HEK293 (cell line): Measurements from ENCODE around the gene RHOF.

ENCODE experiments used
- CTCF ChIP-seq: fragments of 450-650 bp; formaldehyde crosslinking; IDR thresholded peaks from 2 replicates; pipeline ENCODE4 v1.5.1; 2016; ENCODE audit warnings: missing biosample characterization, missing genetic modification characterization
- MEIS1 ChIP-seq: sonication (generic); formaldehyde crosslinking; IDR thresholded peaks from 2 replicates; pipeline ENCODE4 v1.8.1; 2022; ENCODE audit warnings: missing genetic modification reagents, mild to moderate bottlenecking, borderline replicate concordance
- OVOL3 ChIP-seq: fragments of 450-650 bp; formaldehyde crosslinking; IDR thresholded peaks from 2 replicates; pipeline ENCODE4 v1.5.1; 2016; ENCODE audit warnings: missing biosample characterization, missing genetic modification characterization
- PBX3 ChIP-seq: sonication (generic); formaldehyde crosslinking; IDR thresholded peaks from 2 replicates; pipeline ENCODE4 v1.8.1; 2022; ENCODE audit warnings: mild to moderate bottlenecking, moderate library complexity, missing genetic modification reagents
- SALL2 ChIP-seq: fragments of 450-650 bp; formaldehyde crosslinking; IDR thresholded peaks from 2 replicates; pipeline ENCODE4 v1.5.0; 2017; ENCODE audit warnings: missing biosample characterization, mild to moderate bottlenecking, missing genetic modification characterization, borderline replicate concordance
- ZFP69B ChIP-seq: fragments of 450-650 bp; formaldehyde crosslinking; IDR thresholded peaks from 2 replicates; pipeline ENCODE4 v1.5.1; 2016; ENCODE audit warnings: missing biosample characterization, missing genetic modification characterization
- ZNF10 ChIP-seq: fragments of 450-650 bp; formaldehyde crosslinking; IDR thresholded peaks from 2 replicates; pipeline ENCODE4 v1.5.1; 2017; ENCODE audit warnings: missing biosample characterization, missing genetic modification characterization
- ZNF629 ChIP-seq: fragments of 450-650 bp; formaldehyde crosslinking; IDR thresholded peaks from 2 replicates; pipeline ENCODE4 v1.5.1; 2017; ENCODE audit warnings: missing biosample characterization, missing genetic modification characterization
- ZNF776 ChIP-seq: fragments of 450-650 bp; formaldehyde crosslinking; IDR thresholded peaks from 2 replicates; pipeline ENCODE4 v1.5.0; 2017; ENCODE audit warnings: missing biosample characterization, missing genetic modification characterization, borderline replicate concordance
- ZNF830 ChIP-seq: fragments of 450-650 bp; IDR thresholded peaks from 2 replicates; pipeline ENCODE4 v1.5.0; 2018; ENCODE audit warnings: missing biosample characterization, missing genetic modification characterization, low read depth, mild to moderate bottlenecking, moderate library complexity
- TF ChIP-seq, protein P1 (sequence below): fragments of 450-650 bp; formaldehyde crosslinking; IDR thresholded peaks from 2 replicates; pipeline ENCODE4 v1.5.1; 2016; ENCODE audit warnings: missing biosample characterization, missing genetic modification characterization, low read depth
- TF ChIP-seq, protein P2 (sequence below): fragments of 450-650 bp; formaldehyde crosslinking; IDR thresholded peaks from 2 replicates; pipeline ENCODE4 v1.5.1; 2016; ENCODE audit warnings: missing biosample characterization, missing genetic modification characterization

DNA sequence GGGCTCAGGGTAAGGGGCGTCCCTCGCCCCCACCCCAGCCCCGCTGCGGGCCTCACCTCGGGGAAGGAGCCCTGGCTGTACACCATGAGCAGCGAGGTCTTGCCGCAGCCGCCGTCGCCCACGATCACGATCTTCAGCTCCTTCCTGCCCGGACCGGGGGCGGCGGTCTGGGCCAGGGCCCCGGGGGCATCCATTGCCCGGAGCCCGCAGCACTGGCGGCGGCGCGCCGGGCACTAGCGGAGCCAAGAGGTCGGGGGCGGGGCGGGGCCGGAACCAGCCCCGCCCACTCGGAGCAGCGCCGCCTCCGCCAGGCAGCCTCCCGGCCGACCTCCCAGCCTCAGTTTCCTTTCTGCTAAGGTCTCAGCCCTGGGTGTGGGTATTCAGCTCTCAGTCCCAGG, at the start of gene RHOF:
- TF ChIP-seq CTCF, result no peak
- no peak for TF ChIP-seq SALL2 (tag by site-specific recombination)
- TF ChIP-seq, protein P1, sequence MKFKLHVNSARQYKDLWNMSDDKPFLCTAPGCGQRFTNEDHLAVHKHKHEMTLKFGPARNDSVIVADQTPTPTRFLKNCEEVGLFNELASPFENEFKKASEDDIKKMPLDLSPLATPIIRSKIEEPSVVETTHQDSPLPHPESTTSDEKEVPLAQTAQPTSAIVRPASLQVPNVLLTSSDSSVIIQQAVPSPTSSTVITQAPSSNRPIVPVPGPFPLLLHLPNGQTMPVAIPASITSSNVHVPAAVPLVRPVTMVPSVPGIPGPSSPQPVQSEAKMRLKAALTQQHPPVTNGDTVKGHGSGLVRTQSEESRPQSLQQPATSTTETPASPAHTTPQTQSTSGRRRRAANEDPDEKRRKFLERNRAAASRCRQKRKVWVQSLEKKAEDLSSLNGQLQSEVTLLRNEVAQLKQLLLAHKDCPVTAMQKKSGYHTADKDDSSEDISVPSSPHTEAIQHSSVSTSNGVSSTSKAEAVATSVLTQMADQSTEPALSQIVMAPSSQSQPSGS, result no peak
- TF ChIP-seq, protein P2, sequence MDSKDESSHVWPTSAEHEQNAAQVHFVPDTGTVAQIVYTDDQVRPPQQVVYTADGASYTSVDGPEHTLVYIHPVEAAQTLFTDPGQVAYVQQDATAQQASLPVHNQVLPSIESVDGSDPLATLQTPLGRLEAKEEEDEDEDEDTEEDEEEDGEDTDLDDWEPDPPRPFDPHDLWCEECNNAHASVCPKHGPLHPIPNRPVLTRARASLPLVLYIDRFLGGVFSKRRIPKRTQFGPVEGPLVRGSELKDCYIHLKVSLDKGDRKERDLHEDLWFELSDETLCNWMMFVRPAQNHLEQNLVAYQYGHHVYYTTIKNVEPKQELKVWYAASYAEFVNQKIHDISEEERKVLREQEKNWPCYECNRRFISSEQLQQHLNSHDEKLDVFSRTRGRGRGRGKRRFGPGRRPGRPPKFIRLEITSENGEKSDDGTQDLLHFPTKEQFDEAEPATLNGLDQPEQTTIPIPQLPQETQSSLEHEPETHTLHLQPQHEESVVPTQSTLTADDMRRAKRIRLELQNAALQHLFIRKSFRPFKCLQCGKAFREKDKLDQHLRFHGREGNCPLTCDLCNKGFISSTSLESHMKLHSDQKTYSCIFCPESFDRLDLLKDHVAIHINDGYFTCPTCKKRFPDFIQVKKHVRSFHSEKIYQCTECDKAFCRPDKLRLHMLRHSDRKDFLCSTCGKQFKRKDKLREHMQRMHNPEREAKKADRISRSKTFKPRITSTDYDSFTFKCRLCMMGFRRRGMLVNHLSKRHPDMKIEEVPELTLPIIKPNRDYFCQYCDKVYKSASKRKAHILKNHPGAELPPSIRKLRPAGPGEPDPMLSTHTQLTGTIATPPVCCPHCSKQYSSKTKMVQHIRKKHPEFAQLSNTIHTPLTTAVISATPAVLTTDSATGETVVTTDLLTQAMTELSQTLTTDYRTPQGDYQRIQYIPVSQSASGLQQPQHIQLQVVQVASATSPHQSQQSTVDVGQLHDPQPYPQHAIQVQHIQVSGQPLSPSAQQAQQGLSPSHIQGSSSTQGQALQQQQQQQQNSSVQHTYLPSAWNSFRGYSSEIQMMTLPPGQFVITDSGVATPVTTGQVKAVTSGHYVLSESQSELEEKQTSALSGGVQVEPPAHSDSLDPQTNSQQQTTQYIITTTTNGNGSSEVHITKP (tag by site-specific recombination), result no peak
- no peak for TF ChIP-seq OVOL3 (tag by site-specific recombination)
- no peak for TF ChIP-seq ZNF629 (tag by site-specific recombination)
- no peak for TF ChIP-seq ZNF830 (tag by site-specific recombination)
- no peak for TF ChIP-seq ZFP69B (tag by site-specific recombination)
- no peak for TF ChIP-seq MEIS1 (CRISPR knock-in tag)
- no peak for TF ChIP-seq ZNF10 (tag by site-specific recombination)
- no peak for TF ChIP-seq ZNF776
- TF ChIP-seq PBX3 (CRISPR knock-in tag), result no peak
